Heart left ventricle (tissue), 13 donors: ENCODE data around the gene ATXN1.

Experiments
- POLR2A ChIP-seq, 2 donors: fragments of 450-650 bp; IDR thresholded peaks; one replicate each; pipeline ENCODE4 v1.6.1; 2017; ENCODE audit warnings: antibody characterized with exemption in 2 of 2, mild to moderate bottlenecking in 2 of 2, moderate library complexity in 2 of 2
- TF ChIP-seq, protein P1 (sequence below), 12 donors: fragments of 200-600 bp; sonication (generic) in 4 of 12; IDR thresholded peaks; one replicate each; pipeline versions ENCODE4 v1.5.0 to v1.8.0; 2018 to 2022; ENCODE audit warnings: antibody characterized with exemption in 12 of 12, mild to moderate bottlenecking in 5 of 12
- donor health status: ischemic (EF 13 %, LVEDD 7.1; RV severe dilation, severe dysfunction).
- donor health status: DM: no; HTN: yes; CAD: no.
- donor health status: DM: no; HTN: no; CAD: no.
- donor health status: ischemic (EF 25% LVEDD 6.9; RV normal size, moderate dysfunction).
- donor health status: ischemic (EF 25% LVEDD 5.7; RV mildly dilated, moderate dysfunction).
- donor health status: ischemic (EF 35%, LVEDD 5.7; RV mildly dilated, moderate dysfunction).
- donor health status: nonischemic (EF 11% LVEDD 7.7; RV severe dilation, severe dysfunction).
- donor health status: DM: yes; HTN: yes; CAD: no.
- donor health status: PGD.
- donor health status: ischemic (EF 29% LVEDD 5.4; RV normal size, mild dysfunction).
- donor health status: nonischemic (EF 23%, LVEDD 6.1; RV moderate dilation, normal function).

DNA sequence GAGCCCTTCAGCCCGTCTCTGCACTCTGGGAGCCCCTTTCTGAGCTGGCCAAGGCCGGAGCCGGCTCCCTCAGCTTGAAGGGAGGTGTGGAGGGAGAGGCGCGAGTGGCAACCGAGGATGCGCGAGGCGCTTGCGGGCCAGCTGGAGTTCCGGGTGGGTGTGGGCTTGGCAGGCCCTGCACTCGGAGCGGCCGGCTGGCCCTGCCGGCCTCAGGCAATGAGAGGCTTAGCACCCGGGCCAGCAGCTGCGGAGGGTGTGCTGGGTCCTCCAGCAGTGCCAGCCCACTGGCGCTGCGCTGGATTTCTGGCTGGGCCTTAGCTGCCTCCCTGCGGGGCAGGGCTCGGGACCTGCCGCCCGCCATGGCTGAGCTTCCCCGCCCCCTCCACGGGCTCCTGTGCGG is 473.1 kb downstream of the ATXN1 start:
- TF ChIP-seq, protein P1, sequence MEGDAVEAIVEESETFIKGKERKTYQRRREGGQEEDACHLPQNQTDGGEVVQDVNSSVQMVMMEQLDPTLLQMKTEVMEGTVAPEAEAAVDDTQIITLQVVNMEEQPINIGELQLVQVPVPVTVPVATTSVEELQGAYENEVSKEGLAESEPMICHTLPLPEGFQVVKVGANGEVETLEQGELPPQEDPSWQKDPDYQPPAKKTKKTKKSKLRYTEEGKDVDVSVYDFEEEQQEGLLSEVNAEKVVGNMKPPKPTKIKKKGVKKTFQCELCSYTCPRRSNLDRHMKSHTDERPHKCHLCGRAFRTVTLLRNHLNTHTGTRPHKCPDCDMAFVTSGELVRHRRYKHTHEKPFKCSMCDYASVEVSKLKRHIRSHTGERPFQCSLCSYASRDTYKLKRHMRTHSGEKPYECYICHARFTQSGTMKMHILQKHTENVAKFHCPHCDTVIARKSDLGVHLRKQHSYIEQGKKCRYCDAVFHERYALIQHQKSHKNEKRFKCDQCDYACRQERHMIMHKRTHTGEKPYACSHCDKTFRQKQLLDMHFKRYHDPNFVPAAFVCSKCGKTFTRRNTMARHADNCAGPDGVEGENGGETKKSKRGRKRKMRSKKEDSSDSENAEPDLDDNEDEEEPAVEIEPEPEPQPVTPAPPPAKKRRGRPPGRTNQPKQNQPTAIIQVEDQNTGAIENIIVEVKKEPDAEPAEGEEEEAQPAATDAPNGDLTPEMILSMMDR (IDR thresholded peaks at IDR 0.05): no peak
- TF ChIP-seq POLR2A (IDR thresholded peaks at IDR 0.05): no peak
